GM06990 (cell line): ENCODE measurements around the gene JAK3.

Experiments used
- DNase-seq: peaks from one replicate; pipeline ENCODE4 v3.0.0-alpha.2; 2011; ENCODE audit not compliant: insufficient read length; ENCODE audit errors: extremely low read depth
- H3K27me3 ChIP-seq: replicated peaks from 2 replicates; pipeline ENCODE4 v1.6.0; 2011; ENCODE audit warnings: low read length; ENCODE audit not compliant: control insufficient read depth, insufficient read depth
- H3K36me3 ChIP-seq: 2 replicates; pipeline ENCODE4 v1.5.1; 2011; ENCODE audit warnings: low read length; ENCODE audit not compliant: control insufficient read depth, insufficient read depth
- H3K4me3 ChIP-seq: replicated peaks from 2 replicates; pipeline ENCODE4 v1.5.1; 2011; ENCODE audit warnings: low read depth, mild to moderate bottlenecking, control low read depth, low read length
- TF ChIP-seq, protein P1 (sequence below): IDR thresholded peaks from 2 replicates; pipeline ENCODE4 v1.5.1; 2011; ENCODE audit warnings: low read length, control low read depth, mild to moderate bottlenecking, inconsistent platforms; ENCODE audit not compliant: insufficient read depth, poor library complexity, severe bottlenecking

The JAK3 gene

DNA sequence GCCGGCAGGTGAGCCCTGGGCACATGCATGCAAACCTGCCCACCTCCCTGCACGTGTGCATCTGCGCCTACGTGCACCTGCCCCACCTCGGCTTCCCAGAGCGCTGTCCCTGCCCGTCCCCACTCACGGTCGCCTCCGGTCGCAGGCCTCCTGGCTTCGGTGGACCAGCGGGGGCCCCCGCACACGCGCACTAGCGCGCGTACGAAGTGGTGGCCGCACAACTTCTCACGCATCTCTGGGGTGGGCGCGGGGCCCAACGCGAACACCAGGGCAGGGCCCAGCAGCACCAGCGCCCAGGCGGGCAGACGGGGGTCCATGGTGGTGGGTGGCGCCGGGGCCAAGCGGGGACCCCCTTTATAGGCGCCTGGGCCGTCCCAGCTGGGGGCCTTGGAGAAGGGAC is 26.6 kb downstream of the JAK3 start, which contains the start of gene INSL3:
Gene INSL3 (minus strand): TSS at position 330 of the 400 bp plus-strand sequence. CDS start 13 bp downstream, at position 317.
- Histone ChIP-seq H3K4me3 (no peak within 1 kb of the TSS), H3K36me3 (peaks cover 3% of the 10 kb centered on the region), H3K27me3 (no peaks in the 10 kb centered on the region)
- DNase-seq = no peak
- TF ChIP-seq, protein P1, sequence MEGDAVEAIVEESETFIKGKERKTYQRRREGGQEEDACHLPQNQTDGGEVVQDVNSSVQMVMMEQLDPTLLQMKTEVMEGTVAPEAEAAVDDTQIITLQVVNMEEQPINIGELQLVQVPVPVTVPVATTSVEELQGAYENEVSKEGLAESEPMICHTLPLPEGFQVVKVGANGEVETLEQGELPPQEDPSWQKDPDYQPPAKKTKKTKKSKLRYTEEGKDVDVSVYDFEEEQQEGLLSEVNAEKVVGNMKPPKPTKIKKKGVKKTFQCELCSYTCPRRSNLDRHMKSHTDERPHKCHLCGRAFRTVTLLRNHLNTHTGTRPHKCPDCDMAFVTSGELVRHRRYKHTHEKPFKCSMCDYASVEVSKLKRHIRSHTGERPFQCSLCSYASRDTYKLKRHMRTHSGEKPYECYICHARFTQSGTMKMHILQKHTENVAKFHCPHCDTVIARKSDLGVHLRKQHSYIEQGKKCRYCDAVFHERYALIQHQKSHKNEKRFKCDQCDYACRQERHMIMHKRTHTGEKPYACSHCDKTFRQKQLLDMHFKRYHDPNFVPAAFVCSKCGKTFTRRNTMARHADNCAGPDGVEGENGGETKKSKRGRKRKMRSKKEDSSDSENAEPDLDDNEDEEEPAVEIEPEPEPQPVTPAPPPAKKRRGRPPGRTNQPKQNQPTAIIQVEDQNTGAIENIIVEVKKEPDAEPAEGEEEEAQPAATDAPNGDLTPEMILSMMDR = no peak

DNA sequence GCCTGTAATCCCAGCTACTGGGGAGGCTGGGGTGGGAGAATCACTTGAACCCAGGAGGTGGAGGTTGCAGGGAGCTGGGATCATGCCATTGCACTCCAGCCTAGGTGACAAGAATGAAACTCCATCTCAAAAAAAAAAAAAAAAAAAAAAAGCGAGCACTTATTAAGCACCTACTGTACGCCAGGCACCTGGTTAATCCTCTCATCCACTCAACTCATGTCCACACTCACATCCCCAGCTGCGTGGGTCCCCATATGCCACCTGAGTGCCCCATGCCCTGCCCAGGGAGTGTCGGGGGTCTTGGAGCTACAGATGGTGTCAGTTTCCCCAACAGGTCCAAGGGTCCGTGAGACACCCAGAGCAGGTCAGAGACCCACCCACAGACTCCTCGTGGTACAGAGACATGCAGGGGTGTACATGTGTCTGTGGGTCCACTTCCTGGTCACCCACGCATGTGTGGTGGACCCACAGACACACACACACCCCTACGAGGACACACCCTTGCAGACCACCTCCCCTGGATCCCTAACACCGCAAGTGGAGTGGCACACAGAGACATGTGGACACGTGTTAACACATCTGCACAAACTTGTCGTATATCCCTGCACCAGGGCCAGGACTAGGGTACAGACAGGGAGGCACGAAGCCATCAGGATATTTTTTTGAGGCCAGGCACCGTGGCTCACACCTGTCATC is 30.0 kb downstream of the JAK3 start:
- TF ChIP-seq, protein P1 = no peak
- no peaks in the 10 kb centered on the region for H3K27me3 ChIP-seq
- no peak for DNase-seq
- no peak overlapping the region for H3K4me3 ChIP-seq
- no peaks in the 10 kb centered on the region for H3K36me3 ChIP-seq

DNA sequence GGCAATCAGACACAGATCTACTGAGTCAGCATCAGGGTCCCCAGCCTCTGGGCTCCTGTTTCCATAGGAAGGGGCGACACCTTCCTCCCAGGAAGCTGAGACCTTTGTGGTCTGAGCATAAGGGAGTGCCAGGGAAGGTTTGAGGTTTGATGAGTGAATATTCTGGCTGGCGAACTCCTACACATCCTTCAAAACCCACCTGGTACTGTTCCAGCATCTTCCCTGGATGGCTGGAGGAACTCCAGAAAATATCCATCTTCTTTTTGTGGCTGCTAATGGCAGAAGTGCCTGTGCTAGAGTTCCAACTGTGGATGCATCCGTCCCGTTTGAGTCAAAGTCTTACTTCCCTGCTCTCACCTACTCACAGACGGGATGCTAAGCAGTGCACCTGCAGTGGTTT is 35.7 kb downstream of the JAK3 start:
- no peak for DNase-seq
- H3K4me3 ChIP-seq = no peak overlapping the region
- no peaks in the 10 kb centered on the region for H3K36me3 ChIP-seq
- TF ChIP-seq, protein P1 = no peak
- 0 out of 2 replicates have a peak, but pooled peaks cover 1% of the 10 kb centered on the region for H3K27me3 ChIP-seq

- Histone ChIP-seq H3K27me3 (0 out of 2 replicates have a peak, but pooled peaks cover 1% of the 10 kb centered on the region), H3K36me3 (no peaks in the 10 kb centered on the region), H3K4me3 (no peak overlapping the region)
- TF ChIP-seq, protein P1 = no peak
- no peak for DNase-seq
Observed at GRCh38 chr19:17811681-17812080, 36.1 kb downstream of the JAK3 start.

DNA sequence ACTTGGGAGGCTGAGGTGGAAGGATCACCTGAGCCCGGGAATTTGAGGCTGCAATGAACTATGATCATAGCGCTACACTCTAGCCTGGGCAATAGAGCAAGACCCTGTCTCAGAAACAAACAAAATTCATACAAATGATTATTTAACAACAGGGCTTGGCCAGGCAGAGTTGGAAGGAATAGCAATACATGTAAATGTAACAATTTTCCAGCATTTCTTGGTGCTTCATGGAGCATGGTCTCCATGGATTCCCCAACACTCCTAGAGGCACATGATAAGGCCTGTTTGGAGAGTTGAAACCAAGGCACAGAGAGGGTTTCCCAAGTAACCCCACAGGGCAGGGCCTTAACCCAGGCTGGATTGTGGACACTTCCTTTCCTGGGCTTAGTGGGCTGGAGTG is 36.7 kb downstream of the JAK3 start:
- DNase-seq = no peak

More for the DNA sequence above, 36.7 kb downstream of the JAK3 start:
- Histone ChIP-seq H3K36me3 (no peaks in the 10 kb centered on the region), H3K27me3 (0 out of 2 replicates have a peak, but pooled peaks cover 1% of the 10 kb centered on the region), H3K4me3 (no peak overlapping the region)
- TF ChIP-seq, protein P1 = no peak
